Mesenchymal stem cell (in vitro differentiated cells and primary cell): ENCODE data around the gene CATSPER1.

Experiments
- DNase-seq: peaks from one replicate; pipeline ENCODE4 v3.0.0-alpha.2; 2013
- H2AFZ ChIP-seq: one replicate; pipeline ENCODE4 v1.6.1; 2013; ENCODE audit warnings: low read depth, mild to moderate bottlenecking, control low read depth, inconsistent platforms, low read length, moderate library complexity
- H2AK5ac ChIP-seq: 2 replicates; pipeline ENCODE4 v1.6.1; 2013; ENCODE audit warnings: low read length, moderate library complexity, mild to moderate bottlenecking, inconsistent platforms; ENCODE audit not compliant: severe bottlenecking
- H2BK120ac ChIP-seq: one replicate; pipeline ENCODE4 v1.6.1; 2013; ENCODE audit warnings: low read depth, mild to moderate bottlenecking, inconsistent platforms, low read length, moderate library complexity
- H2BK12ac ChIP-seq, 2 experiments: one replicate each; pipeline ENCODE4 v1.6.1; 2013; ENCODE audit warnings: inconsistent platforms in 2 of 2, low read length in 2 of 2, mild to moderate bottlenecking in 2 of 2, moderate library complexity in 2 of 2, control low read depth in 1 of 2
- H2BK15ac ChIP-seq: one replicate; pipeline ENCODE4 v1.6.1; 2013; ENCODE audit warnings: mild to moderate bottlenecking, low read depth, inconsistent platforms; ENCODE audit not compliant: poor library complexity, severe bottlenecking
- H2BK5ac ChIP-seq: 2 replicates; pipeline ENCODE4 v1.6.1; 2013; ENCODE audit warnings: low read depth, mild to moderate bottlenecking, low read length, control low read depth, inconsistent platforms; ENCODE audit not compliant: poor library complexity, severe bottlenecking
- H3K14ac ChIP-seq, 2 experiments: one replicate each; pipeline ENCODE4 v1.6.1; 2013; ENCODE audit warnings: inconsistent platforms in 2 of 2, low read length in 2 of 2, control low read depth in 1 of 2, mild to moderate bottlenecking in 1 of 2, moderate library complexity in 1 of 2
- H3K18ac ChIP-seq, 2 experiments: one replicate each; pipeline ENCODE4 v1.6.1; 2013; ENCODE audit warnings: inconsistent platforms in 2 of 2, low read length in 2 of 2, control low read depth in 1 of 2, low read depth in 1 of 2, mild to moderate bottlenecking in 1 of 2
- H3K23ac ChIP-seq, 2 experiments: one replicate each; pipeline ENCODE4 v1.6.1; 2013; ENCODE audit warnings: inconsistent platforms in 2 of 2, low read length in 2 of 2, mild to moderate bottlenecking in 2 of 2, moderate library complexity in 2 of 2, control low read depth in 1 of 2
- H3K27ac ChIP-seq: 2 replicates; pipeline ENCODE4 v1.5.1; 2013; ENCODE audit warnings: mild to moderate bottlenecking, moderate library complexity, low read length, control low read depth, inconsistent platforms; ENCODE audit not compliant: poor library complexity, severe bottlenecking
- H3K27me3 ChIP-seq, 2 experiments: 2 replicates each; pipeline versions ENCODE4 v1.6.1 to v1.7.0; 2013; ENCODE audit warnings: low read length in 2 of 2, mild to moderate bottlenecking in 2 of 2, moderate library complexity in 2 of 2, control low read depth in 1 of 2, inconsistent platforms in 1 of 2; ENCODE audit not compliant: control insufficient read depth in 1 of 2, insufficient read depth in 1 of 2
- H3K36me3 ChIP-seq, 2 experiments: 2 replicates each; pipeline versions ENCODE4 v1.6.1 to v1.7.0; 2013; ENCODE audit warnings: low read length in 2 of 2, control low read depth in 1 of 2, inconsistent platforms in 1 of 2, low read depth in 1 of 2, mild to moderate bottlenecking in 1 of 2; ENCODE audit not compliant: insufficient read depth in 2 of 2, control insufficient read depth in 1 of 2
- H3K4ac ChIP-seq, 2 experiments: one replicate each; pipeline ENCODE4 v1.6.1; 2013; ENCODE audit warnings: inconsistent platforms in 2 of 2, low read length in 2 of 2, mild to moderate bottlenecking in 2 of 2, moderate library complexity in 2 of 2, control low read depth in 1 of 2, low read depth in 1 of 2
- H3K4me1 ChIP-seq: 2 replicates; pipeline ENCODE4 v1.6.1; 2013; ENCODE audit warnings: low read depth, low read length, control low read depth; ENCODE audit not compliant: control insufficient read depth, insufficient read depth
- H3K4me2 ChIP-seq: 2 replicates; pipeline ENCODE4 v1.6.1; 2013; ENCODE audit warnings: low read length, mild to moderate bottlenecking, inconsistent platforms; ENCODE audit not compliant: poor library complexity, severe bottlenecking
- H3K4me3 ChIP-seq, 2 experiments: 2 replicates each; pipeline versions ENCODE4 v1.5.1 to v1.7.0; 2013; ENCODE audit warnings: low read length in 2 of 2, mild to moderate bottlenecking in 2 of 2, control low read depth in 1 of 2, low read depth in 1 of 2; ENCODE audit not compliant: insufficient read depth in 1 of 2
- H3K79me1 ChIP-seq: replicated peaks from 2 replicates; pipeline ENCODE4 v1.6.1; 2013; ENCODE audit warnings: mild to moderate bottlenecking, control low read depth, low read length, inconsistent platforms; ENCODE audit not compliant: poor library complexity, severe bottlenecking
- H3K9ac ChIP-seq: 2 replicates; pipeline ENCODE4 v1.7.0; 2013; ENCODE audit warnings: mild to moderate bottlenecking, low read length, moderate library complexity
- H3K9me3 ChIP-seq: 2 replicates; pipeline ENCODE4 v1.7.0; 2013; ENCODE audit warnings: mild to moderate bottlenecking, low read length; ENCODE audit not compliant: control insufficient read depth
- H4K8ac ChIP-seq: one replicate; pipeline ENCODE4 v1.6.1; 2013; ENCODE audit warnings: inconsistent platforms, mild to moderate bottlenecking, low read length, moderate library complexity
- H4K91ac ChIP-seq: one replicate; pipeline ENCODE4 v1.6.1; 2013; ENCODE audit warnings: mild to moderate bottlenecking, low read length, inconsistent platforms
- WGBS: methylation state at CpG from one replicate; pipeline ENCODE4 v1.1.7; 2013; ENCODE audit warnings: mixed read lengths; 5-methylcytosine and 5-hydroxymethylcytosine counted together

The CATSPER1 gene

DNA sequence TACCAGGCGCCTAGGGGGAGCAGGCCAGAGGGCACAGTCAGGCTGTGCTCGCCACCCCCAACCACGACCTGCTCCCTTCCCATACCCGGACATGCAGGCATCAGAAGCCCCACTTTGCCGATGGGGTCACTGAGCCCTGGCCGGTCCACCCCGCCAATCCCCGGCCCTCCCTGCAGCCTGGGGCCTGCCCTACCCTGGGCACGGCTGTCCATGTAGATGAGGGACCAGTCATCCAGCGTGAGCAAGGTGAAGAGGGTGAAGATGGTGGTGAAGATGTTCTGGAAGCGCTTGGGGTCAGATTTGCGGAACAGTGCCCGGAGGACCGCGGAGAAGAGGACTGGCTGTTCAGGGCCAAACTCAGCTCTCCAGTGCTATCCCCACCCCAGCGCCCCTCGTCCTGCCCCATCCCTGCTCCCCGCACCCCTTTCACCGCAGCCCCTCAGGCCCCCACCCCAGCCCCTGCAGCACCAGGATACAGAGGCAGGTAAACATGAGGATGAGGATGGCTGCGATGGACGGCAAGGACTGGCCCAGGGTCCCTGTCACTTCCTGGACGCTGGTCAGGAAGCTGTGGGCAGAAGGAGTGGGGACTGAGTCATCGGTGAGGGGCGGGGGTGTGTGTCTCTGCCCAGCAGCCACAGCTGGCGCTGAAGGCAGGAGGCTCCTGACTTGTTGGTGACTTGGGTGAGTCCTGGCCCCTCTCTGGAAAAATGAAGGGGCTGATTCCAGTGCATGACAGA lies 5.5 kb downstream of the CATSPER1 start:
- H4K91ac ChIP-seq, result peak overlapping the region; percentile 74
- H2BK12ac ChIP-seq, result peak overlapping the region; percentile 29 to 84
- H3K36me3 ChIP-seq, result no peaks in the 10 kb centered on the region
- no peak overlapping the region for H3K4me3 ChIP-seq
- peak overlapping the region in 1 of 2 experiments; percentile 80 for H3K14ac ChIP-seq
- H4K8ac ChIP-seq, result peak overlapping the region; percentile 77
- no peak overlapping the region for H3K27ac ChIP-seq
- peaks cover 20% of the 10 kb centered on the region for H3K4me1 ChIP-seq
- H2BK120ac ChIP-seq, result no peak overlapping the region
- no peak overlapping the region for H2BK15ac ChIP-seq
- no peak overlapping the region for H2AFZ ChIP-seq
- H3K9me3 ChIP-seq, result no peaks in the 10 kb centered on the region
- H3K18ac ChIP-seq, result peak overlapping the region; percentile 14 to 83
- H3K4ac ChIP-seq, result peak overlapping the region in 1 of 2 experiments; percentile 60
- peaks cover 0 to 14% of the 10 kb centered on the region in 2 experiments for H3K27me3 ChIP-seq
- no peak overlapping the region for H3K4me2 ChIP-seq
- no peak overlapping the region for H3K23ac ChIP-seq
- H2BK5ac ChIP-seq, result no peak overlapping the region
- no peak overlapping the region for H2AK5ac ChIP-seq
- WGBS, result 61% methylated on average over 15 of the region's 25 CpGs
- peak overlapping the region; percentile 32 for H3K9ac ChIP-seq
- peak; percentile 85 for DNase-seq
- no peaks in the 10 kb centered on the region for H3K79me1 ChIP-seq

- H2BK120ac ChIP-seq, result no peak overlapping the region
- peak overlapping the region in 1 of 2 experiments; percentile 40 for H3K18ac ChIP-seq
- H3K27ac ChIP-seq, result no peak overlapping the region
- no peak overlapping the region for H2AFZ ChIP-seq
- H3K9ac ChIP-seq, result no peak overlapping the region
- no peaks in the 10 kb centered on the region for H3K9me3 ChIP-seq
- no peak overlapping the region for H3K4me3 ChIP-seq
- no peaks in the 10 kb centered on the region for H3K36me3 ChIP-seq
- no peak overlapping the region for H3K4me2 ChIP-seq
- WGBS, result 83% methylated on average over 8 of the region's 8 CpGs
- H2AK5ac ChIP-seq, result peak overlapping the region; percentile 75
- peaks cover 26% of the 10 kb centered on the region for H3K4me1 ChIP-seq
- H3K27me3 ChIP-seq, result peaks cover 0 to 14% of the 10 kb centered on the region in 2 experiments
- peak overlapping the region in 1 of 2 experiments; percentile 65 for H2BK12ac ChIP-seq
- H3K4ac ChIP-seq, result no peak overlapping the region
- no peak overlapping the region for H2BK5ac ChIP-seq
- no peak overlapping the region for H3K23ac ChIP-seq
- H3K79me1 ChIP-seq, result no peaks in the 10 kb centered on the region
- no peak overlapping the region for H3K14ac ChIP-seq
- H4K91ac ChIP-seq, result peak overlapping the region; percentile 0
- no peak for DNase-seq
- no peak overlapping the region for H2BK15ac ChIP-seq
- peak overlapping the region; percentile 79 for H4K8ac ChIP-seq
Observed at GRCh38 chr11:66020212-66020611, 6.1 kb downstream of the CATSPER1 start.

DNA sequence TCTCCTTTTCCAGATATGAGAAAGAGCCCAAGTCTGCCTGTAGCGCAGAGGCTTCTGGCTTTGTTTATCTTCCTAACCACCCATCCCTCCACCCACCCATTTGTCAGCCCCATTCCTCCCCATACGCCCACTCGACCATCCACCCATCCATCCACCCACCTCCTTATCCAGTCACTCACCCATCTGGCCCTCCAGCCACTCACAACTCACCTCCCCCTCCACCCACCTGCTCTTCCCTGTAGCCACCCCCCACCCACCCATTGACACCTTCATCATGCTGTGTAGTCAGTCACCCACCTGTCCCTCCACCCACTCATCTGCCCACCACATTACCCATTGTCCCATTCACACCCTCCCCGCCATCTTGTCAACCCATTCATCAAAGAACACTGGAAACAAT lies 9.0 kb downstream of the CATSPER1 start:
- peaks cover 0 to 9% of the 10 kb centered on the region in 2 experiments for H3K27me3 ChIP-seq
- H3K4ac ChIP-seq, result no peak overlapping the region
- no peak overlapping the region for H2AK5ac ChIP-seq
- peaks cover 34% of the 10 kb centered on the region for H3K4me1 ChIP-seq
- H2BK12ac ChIP-seq, result no peak overlapping the region
- no peak overlapping the region for H3K14ac ChIP-seq
- H3K23ac ChIP-seq, result no peak overlapping the region
- DNase-seq, result no peak
- H3K4me2 ChIP-seq, result no peak overlapping the region
- H3K9me3 ChIP-seq, result no peaks in the 10 kb centered on the region
- no peak overlapping the region for H4K8ac ChIP-seq
- no peak overlapping the region for H2AFZ ChIP-seq
- H3K79me1 ChIP-seq, result no peaks in the 10 kb centered on the region
- H2BK120ac ChIP-seq, result no peak overlapping the region
- H3K36me3 ChIP-seq, result no peaks in the 10 kb centered on the region
- no peak overlapping the region for H3K27ac ChIP-seq
- H4K91ac ChIP-seq, result no peak overlapping the region
- WGBS, result 85% methylated on average over 4 of the region's 4 CpGs
- no peak overlapping the region for H3K9ac ChIP-seq
- H3K18ac ChIP-seq, result no peak overlapping the region
- no peak overlapping the region for H3K4me3 ChIP-seq
- H2BK15ac ChIP-seq, result no peak overlapping the region
- no peak overlapping the region for H2BK5ac ChIP-seq

DNA sequence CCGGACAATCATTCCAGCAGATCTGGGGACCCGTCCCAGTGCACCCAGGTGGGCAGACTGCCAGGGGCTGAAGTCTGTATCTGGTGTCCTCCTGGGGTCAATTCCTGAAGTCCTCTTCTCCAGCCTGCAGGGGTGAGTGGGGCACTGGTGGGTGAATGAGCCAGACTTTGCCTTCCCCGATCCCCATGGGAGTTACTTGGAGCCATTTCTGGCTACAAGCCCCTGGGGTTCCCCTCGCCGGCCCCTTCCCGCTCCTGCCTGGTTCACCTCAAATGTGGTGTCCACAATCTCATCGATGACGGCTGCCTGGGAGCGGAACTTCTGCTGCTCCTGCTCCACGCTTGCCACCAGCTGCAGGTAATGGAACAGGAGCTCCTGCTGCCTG lies 9.5 kb downstream of the CATSPER1 start:
- Histone ChIP-seq H2AFZ (no peak overlapping the region), H3K27ac (no peak overlapping the region), H4K91ac (no peak overlapping the region), H3K36me3 (no peaks in the 10 kb centered on the region), H3K18ac (no peak overlapping the region), H3K79me1 (no peaks in the 10 kb centered on the region), H3K14ac (no peak overlapping the region), H3K9me3 (no peaks in the 10 kb centered on the region), H2BK15ac (peak overlapping the region; percentile 2), H2BK120ac (no peak overlapping the region), H3K4me2 (no peak overlapping the region), H3K27me3 (peaks cover 0 to 14% of the 10 kb centered on the region in 2 experiments), H3K4me1 (peaks cover 35% of the 10 kb centered on the region), H3K4ac (no peak overlapping the region), H3K4me3 (no peak overlapping the region), H3K9ac (no peak overlapping the region), H4K8ac (no peak overlapping the region), H3K23ac (no peak overlapping the region), H2BK5ac (no peak overlapping the region), H2BK12ac (no peak overlapping the region), H2AK5ac (no peak overlapping the region)
- no peak for DNase-seq
- 96% methylated on average over 10 of the region's 10 CpGs for WGBS
